Upper lobe of right lung (tissue), 1 donor: ENCODE data around the gene MAML3. TPM values are rescaled to one million over a fixed set of nuclear protein-coding genes. Genes with fewer than 3 reads are reported as not detected.

Experiments
- ATAC-seq: fragments of 200-7000 bp; cut with Tn5 transposase; one replicate; pipeline ENCODE4 v1.9.1; 2020; ENCODE audit warnings: mild to moderate bottlenecking, moderate library complexity
- DNase-seq: peaks from one replicate; pipeline ENCODE4 v3.0.0-alpha.2; 2020
- H3K27ac ChIP-seq: fragments of 200-600 bp; one replicate; pipeline ENCODE4 v1.8.0; 2022
- H3K27me3 ChIP-seq: fragments of 200-600 bp; one replicate; pipeline ENCODE4 v1.8.0; 2022; ENCODE audit warnings: mild to moderate bottlenecking
- H3K36me3 ChIP-seq: fragments of 200-600 bp; one replicate; pipeline ENCODE4 v1.8.0; 2022
- H3K4me1 ChIP-seq: fragments of 200-600 bp; one replicate; pipeline ENCODE4 v1.8.0; 2022
- H3K4me3 ChIP-seq: fragments of 200-600 bp; one replicate; pipeline ENCODE4 v1.8.0; 2022; ENCODE audit warnings: mild to moderate bottlenecking
- H3K9me3 ChIP-seq: fragments of 200-600 bp; one replicate; pipeline ENCODE4 v1.8.0; 2022
- CTCF ChIP-seq: fragments of 200-600 bp; IDR thresholded peaks from one replicate; pipeline ENCODE4 v1.8.0; 2022; ENCODE audit warnings: antibody characterized with exemption
- intact Hi-C: fragments of 100-400 bp; cut with DNase I; formaldehyde crosslinking; loops from one replicate; pipeline ENCODE4 v1.11.0; 2022
- total RNA-seq: library from RNA; stranded (reverse); fragmentation: NEBNext Ultra II Directional; extraction: Animal tissue kit (Norgen Biotek cat#: 25700); gene quantifications from one replicate; pipeline ENCODE4 v1.2.1, GENCODE V29; 2021
- donor health status: DM: no; HTN: yes; CAD: no; lungs with severe emphysema.

MAML3 gene
- total RNA-seq, 1 donor from 2014 or later, result 13.1 TPM

GRCh38 chr4:139802931-139803330 lies 351.1 kb downstream of the MAML3 start:
- Histone ChIP-seq H3K4me3 (no peak overlapping the region), H3K27me3 (no peaks in the 10 kb centered on the region), H3K4me1 (peaks cover 20% of the 10 kb centered on the region), H3K9me3 (no peaks in the 10 kb centered on the region), H3K27ac (no peak overlapping the region), H3K36me3 (no peaks in the 10 kb centered on the region)
- no peak for TF ChIP-seq CTCF
- intact Hi-C loops, result no loop called here
- no peak for ATAC-seq
- DNase-seq, result no peak

GRCh38 chr4:139802488-139802887 lies 351.5 kb downstream of the MAML3 start:
- intact Hi-C loops, result no loop called here
- no peak for TF ChIP-seq CTCF
- no peak overlapping the region for H3K4me3 ChIP-seq
- no peaks in the 10 kb centered on the region for H3K27me3 ChIP-seq
- no peak overlapping the region for H3K27ac ChIP-seq
- H3K9me3 ChIP-seq, result no peaks in the 10 kb centered on the region
- DNase-seq (no peak), ATAC-seq (no peak)
- H3K36me3 ChIP-seq, result no peaks in the 10 kb centered on the region
- peaks cover 18% of the 10 kb centered on the region for H3K4me1 ChIP-seq

GRCh38 chr4:139801895-139802294 lies 352.1 kb downstream of the MAML3 start:
- no peaks in the 10 kb centered on the region for H3K36me3 ChIP-seq
- DNase-seq, result no peak
- intact Hi-C loops, result no loop called here
- ATAC-seq, result no peak
- H3K27me3 ChIP-seq, result no peaks in the 10 kb centered on the region
- H3K27ac ChIP-seq, result no peak overlapping the region
- H3K4me1 ChIP-seq, result peaks cover 18% of the 10 kb centered on the region
- H3K9me3 ChIP-seq, result no peaks in the 10 kb centered on the region
- TF ChIP-seq CTCF, result no peak
- no peak overlapping the region for H3K4me3 ChIP-seq

- H3K27me3 ChIP-seq, result no peaks in the 10 kb centered on the region
- intact Hi-C loops, result no loop called here
- no peak for TF ChIP-seq CTCF
- no peak overlapping the region for H3K27ac ChIP-seq
- no peaks in the 10 kb centered on the region for H3K9me3 ChIP-seq
- no peak for DNase-seq
- peaks cover 27% of the 10 kb centered on the region for H3K4me1 ChIP-seq
- H3K36me3 ChIP-seq, result no peaks in the 10 kb centered on the region
- ATAC-seq, result no peak
- no peak overlapping the region for H3K4me3 ChIP-seq
Measured at GRCh38 chr4:139800082-139800481, 353.9 kb downstream of the MAML3 start.

- intact Hi-C loops, result no loop called here
- ATAC-seq, result no peak
Measured at GRCh38 chr4:139799615-139800014, 354.4 kb downstream of the MAML3 start.

More at GRCh38 chr4:139799615-139800014, 354.4 kb downstream of the MAML3 start:
- Histone ChIP-seq H3K4me1 (peaks cover 27% of the 10 kb centered on the region), H3K27me3 (no peaks in the 10 kb centered on the region), H3K27ac (no peak overlapping the region), H3K4me3 (no peak overlapping the region), H3K36me3 (no peaks in the 10 kb centered on the region), H3K9me3 (no peaks in the 10 kb centered on the region)
- TF ChIP-seq CTCF, result no peak
- DNase-seq, result no peak
